ENCODE data around the gene GSTA5.
"Not testable (repeated sequence)": the region's sequence is repeated elsewhere in the genome, so short reads cannot be mapped to it uniquely, and the experiment has no call there.

GSTA5 gene

DNA sequence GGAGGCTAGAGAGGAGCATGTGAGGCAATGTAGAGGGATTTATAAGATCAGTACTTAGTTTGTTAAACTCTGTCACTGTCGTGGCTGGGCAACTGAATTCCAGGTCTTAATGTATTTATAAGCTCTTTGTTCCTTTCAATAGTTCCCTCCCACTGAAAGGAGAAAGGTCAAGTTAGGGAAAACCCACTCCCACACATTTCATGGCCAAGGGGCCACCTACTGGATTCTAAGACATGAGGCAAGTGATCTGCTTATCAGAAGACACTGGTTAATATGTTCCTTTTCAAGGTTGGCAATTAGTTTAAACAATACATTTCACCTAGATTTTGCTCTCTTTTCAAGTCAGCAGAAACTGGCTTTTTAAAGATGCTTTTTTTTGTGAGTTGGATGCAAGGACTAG, 5.4 kb upstream of the GSTA5 start:
- TF ChIP-seq CSDC2 (CRISPR knock-in tag; IDR thresholded peaks at IDR 0.05) = no peak
- no peak for ATAC-seq

DNA sequence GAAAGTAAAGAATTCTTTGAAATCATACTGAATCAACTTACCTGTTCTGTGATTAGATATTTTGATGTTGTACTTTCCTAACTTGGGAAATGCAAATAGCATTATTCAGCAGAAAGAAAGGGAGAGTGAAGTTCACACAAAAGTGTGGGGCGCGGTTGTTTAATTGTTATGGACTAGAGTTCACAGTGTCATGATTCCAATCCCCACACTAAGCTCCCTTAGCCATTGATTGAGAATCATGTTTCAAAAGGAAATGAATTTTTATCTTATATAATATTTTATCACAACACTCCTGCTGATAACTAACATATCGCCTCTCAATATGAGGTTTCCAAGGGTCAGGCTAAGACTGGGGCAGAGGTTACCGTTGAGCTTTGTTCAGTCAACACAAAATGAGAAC, 3.0 kb upstream of the GSTA5 start:
- ATAC-seq = no peak
- TF ChIP-seq ZFP3 (CRISPR knock-in tag; IDR thresholded peaks at IDR 0.05) (no peak), ARNTL (CRISPR knock-in tag; IDR thresholded peaks at IDR 0.05; ENCODE audit: borderline replicate concordance, low read depth) (no peak), TOX (CRISPR knock-in tag; IDR thresholded peaks at IDR 0.05; ENCODE audit: borderline replicate concordance) (no peak)

DNA sequence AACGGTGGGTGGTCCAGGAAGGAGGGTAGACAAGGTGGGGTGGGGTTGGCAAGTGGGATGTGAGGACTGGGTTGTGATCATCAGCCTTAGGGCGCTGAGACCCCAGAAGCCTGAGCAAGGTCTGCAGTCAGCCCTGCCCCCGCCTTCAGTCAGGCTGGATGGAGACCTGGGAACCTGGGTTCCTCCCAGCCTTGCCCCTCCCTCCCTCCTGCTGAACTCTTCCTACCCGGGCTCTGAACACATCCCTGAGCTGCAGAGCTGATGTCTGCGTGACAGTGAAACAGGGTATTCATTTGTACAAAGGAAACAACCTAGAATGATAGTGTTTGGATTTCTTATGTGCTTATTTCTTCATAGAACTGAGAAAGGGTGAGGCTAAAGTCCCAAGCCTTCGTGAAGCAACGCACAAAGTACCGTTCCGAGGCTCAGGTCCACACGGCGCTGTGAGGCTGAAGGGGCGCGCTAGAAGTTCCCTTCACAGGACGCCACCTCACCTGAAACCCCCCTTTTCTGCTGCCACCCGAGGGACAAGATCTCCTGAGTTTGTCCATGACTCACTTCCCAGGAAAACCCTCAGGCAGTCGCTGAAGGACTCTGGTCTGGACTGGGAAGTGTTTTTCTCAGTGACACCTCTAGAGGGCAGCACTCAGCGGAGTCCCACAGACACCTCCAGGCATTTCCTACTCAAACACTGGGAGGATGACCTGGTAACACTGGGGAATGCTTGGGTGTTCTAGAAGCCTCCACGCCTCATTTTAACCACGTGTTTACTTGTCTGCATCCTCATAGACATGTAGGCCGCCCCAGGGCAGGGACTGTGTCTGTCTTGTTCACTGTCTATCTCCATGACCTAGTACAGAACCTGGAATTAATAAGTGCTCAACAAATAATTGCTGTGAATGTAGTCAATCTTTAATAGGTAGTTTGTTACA, 1.2 kb downstream of the GSTA5 start:
- peak; percentile 99 for ATAC-seq
- TF ChIP-seq, protein P1, sequence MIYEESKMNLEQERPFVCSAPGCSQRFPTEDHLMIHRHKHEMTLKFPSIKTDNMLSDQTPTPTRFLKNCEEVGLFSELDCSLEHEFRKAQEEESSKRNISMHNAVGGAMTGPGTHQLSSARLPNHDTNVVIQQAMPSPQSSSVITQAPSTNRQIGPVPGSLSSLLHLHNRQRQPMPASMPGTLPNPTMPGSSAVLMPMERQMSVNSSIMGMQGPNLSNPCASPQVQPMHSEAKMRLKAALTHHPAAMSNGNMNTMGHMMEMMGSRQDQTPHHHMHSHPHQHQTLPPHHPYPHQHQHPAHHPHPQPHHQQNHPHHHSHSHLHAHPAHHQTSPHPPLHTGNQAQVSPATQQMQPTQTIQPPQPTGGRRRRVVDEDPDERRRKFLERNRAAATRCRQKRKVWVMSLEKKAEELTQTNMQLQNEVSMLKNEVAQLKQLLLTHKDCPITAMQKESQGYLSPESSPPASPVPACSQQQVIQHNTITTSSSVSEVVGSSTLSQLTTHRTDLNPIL (CRISPR knock-in tag; IDR thresholded peaks at IDR 0.05; ENCODE audit: low read depth) = no peak
- no peak for TF ChIP-seq ZFP3 (CRISPR knock-in tag; IDR thresholded peaks at IDR 0.05)
- TF ChIP-seq CSDC2 (CRISPR knock-in tag; IDR thresholded peaks at IDR 0.05) = no peak
- TF ChIP-seq ZC3H10 (CRISPR knock-in tag; IDR thresholded peaks at IDR 0.05) = no peak
- TF ChIP-seq, protein P2, sequence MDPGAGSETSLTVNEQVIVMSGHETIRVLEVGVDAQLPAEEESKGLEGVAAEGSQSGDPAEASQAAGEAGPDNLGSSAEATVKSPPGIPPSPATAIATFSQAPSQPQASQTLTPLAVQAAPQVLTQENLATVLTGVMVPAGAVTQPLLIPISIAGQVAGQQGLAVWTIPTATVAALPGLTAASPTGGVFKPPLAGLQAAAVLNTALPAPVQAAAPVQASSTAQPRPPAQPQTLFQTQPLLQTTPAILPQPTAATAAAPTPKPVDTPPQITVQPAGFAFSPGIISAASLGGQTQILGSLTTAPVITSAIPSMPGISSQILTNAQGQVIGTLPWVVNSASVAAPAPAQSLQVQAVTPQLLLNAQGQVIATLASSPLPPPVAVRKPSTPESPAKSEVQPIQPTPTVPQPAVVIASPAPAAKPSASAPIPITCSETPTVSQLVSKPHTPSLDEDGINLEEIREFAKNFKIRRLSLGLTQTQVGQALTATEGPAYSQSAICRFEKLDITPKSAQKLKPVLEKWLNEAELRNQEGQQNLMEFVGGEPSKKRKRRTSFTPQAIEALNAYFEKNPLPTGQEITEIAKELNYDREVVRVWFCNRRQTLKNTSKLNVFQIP (CRISPR knock-in tag; IDR thresholded peaks at IDR 0.05; ENCODE audit: borderline replicate concordance, low read depth) = no peak
- TF ChIP-seq ZNF70 (CRISPR knock-in tag; IDR thresholded peaks at IDR 0.05) = no peak
- TF ChIP-seq ZNF565 (CRISPR knock-in tag; conservative IDR thresholded peaks at IDR 0.05; ENCODE audit: low read depth) = no peak
- no peak for TF ChIP-seq TCF4 (CRISPR knock-in tag; IDR thresholded peaks at IDR 0.05; ENCODE audit: borderline replicate concordance)
- no peak for TF ChIP-seq ZNF8 (CRISPR knock-in tag; IDR thresholded peaks at IDR 0.05)
- no peak for TF ChIP-seq SNAI2 (CRISPR knock-in tag; IDR thresholded peaks at IDR 0.05)
- TF ChIP-seq RARB (CRISPR knock-in tag; IDR thresholded peaks at IDR 0.05) = no peak
- TF ChIP-seq, protein P3, sequence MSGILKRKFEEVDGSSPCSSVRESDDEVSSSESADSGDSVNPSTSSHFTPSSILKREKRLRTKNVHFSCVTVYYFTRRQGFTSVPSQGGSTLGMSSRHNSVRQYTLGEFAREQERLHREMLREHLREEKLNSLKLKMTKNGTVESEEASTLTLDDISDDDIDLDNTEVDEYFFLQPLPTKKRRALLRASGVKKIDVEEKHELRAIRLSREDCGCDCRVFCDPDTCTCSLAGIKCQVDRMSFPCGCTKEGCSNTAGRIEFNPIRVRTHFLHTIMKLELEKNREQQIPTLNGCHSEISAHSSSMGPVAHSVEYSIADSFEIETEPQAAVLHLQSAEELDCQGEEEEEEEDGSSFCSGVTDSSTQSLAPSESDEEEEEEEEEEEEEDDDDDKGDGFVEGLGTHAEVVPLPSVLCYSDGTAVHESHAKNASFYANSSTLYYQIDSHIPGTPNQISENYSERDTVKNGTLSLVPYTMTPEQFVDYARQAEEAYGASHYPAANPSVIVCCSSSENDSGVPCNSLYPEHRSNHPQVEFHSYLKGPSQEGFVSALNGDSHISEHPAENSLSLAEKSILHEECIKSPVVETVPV (CRISPR knock-in tag; IDR thresholded peaks at IDR 0.05) = no peak
- TF ChIP-seq ISL1 (CRISPR knock-in tag; IDR thresholded peaks at IDR 0.05) = no peak

DNA sequence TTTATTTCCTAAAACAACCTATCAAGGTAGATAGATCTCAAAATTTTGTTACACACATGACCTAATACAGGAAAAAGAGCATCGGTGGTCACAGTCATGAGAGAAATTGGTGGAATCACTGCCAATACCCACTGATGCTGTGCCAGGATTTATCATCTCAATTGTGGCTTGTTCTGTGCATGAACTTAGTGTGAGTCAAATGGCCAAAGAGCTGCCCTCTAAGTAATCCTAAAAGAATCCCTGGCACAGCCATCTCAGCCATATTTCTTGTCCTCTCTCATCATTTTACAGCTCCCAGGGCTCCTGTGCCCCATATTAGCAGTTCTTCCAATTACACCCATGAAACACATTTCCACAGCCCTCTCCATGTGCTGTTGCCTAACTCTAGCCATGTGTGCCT, 6.1 kb downstream of the GSTA5 start:
- ATAC-seq = no peak

DNA sequence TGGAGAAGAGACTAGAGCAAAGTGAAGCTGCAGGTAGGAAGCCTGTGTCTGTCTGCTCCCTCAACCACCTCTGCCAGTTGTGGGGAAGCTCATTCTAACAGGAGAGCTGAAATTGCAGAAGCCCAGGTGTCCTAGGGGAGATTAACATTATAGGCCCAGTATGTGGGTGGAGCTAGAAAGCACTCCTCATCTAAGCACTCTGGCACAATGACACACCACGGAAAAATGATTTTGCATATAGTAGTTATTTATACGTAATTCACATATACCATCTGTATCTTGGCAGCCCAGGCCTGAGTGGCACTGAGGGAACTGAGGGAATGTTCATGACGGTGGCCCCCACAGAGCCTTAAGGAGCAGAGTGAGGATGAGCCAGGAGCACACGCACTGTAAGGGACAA, 9.7 kb downstream of the GSTA5 start:
- not testable (repeated sequence) for ATAC-seq

More for the DNA sequence above, 6.1 kb downstream of the GSTA5 start:
- TF ChIP-seq, protein P2 (CRISPR knock-in tag; IDR thresholded peaks at IDR 0.05; ENCODE audit: borderline replicate concordance, low read depth) = no peak
- no peak for TF ChIP-seq TCF4 (CRISPR knock-in tag; IDR thresholded peaks at IDR 0.05; ENCODE audit: borderline replicate concordance)

DNA sequence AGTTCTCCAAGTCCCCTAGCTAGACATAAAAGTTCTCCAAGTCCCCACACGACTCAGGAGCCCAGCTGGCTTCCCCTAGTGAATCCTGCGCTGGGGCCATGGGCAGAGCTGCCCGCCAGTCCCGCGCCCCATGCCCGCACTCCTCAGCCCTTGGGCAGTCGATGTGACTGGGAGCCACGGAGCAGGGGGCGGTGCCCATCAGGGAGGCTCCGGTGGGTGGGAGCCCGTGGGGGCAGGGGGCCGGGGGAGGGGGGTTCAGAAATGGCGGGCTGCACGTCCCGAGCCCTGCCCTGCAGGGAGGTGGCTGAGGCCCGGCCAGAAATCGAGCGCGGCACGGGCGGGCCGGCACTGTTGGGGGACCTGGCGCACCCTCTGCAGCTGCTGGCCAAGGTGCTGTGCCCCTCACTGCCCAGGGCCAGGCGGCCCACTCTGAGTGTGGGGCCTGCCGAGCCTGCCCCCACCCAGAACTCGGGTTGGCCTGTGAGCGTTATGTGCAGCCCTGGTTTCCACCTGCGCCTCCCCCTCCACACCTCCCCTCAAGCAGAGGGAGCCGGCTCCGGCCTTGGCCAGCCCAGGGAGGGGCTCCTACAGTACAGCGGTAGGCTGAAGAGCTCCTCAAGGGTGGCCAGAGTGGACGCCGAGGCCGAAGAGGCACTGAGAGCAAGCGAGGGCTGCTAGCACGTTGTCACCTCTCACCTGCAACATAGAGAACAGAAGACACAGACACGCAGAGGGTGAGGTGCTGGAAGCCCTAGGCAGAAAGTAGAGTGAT, 11.4 kb downstream of the GSTA5 start:
- TF ChIP-seq TOX (CRISPR knock-in tag; IDR thresholded peaks at IDR 0.05; ENCODE audit: borderline replicate concordance) = no peak
- no peak for TF ChIP-seq SNAI2 (CRISPR knock-in tag; IDR thresholded peaks at IDR 0.05)
- TF ChIP-seq CSDC2 (CRISPR knock-in tag; IDR thresholded peaks at IDR 0.05) = no peak
- no peak for TF ChIP-seq ESRRG (CRISPR knock-in tag; IDR thresholded peaks at IDR 0.05)
- ATAC-seq = no peak

DNA sequence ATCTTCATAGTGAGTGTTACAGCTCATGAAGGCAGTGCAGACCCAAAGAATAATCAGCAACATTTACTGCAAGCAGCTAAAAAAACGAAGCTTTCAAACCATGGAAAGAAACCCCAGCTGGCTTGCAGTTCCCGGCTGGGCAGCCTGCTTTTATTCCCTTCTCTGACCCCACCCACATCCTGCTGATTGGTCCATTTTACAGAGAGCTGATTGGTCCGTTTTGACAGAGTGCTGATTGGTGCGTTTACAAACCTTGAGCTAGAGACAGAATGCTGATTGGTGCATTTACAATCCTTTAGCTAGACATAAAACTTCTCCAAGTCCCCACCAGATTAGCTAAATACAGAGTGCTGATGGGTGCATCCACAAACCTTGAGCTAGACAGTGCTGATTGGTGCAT, 12.0 kb downstream of the GSTA5 start:
- not testable (repeated sequence) for ATAC-seq

DNA sequence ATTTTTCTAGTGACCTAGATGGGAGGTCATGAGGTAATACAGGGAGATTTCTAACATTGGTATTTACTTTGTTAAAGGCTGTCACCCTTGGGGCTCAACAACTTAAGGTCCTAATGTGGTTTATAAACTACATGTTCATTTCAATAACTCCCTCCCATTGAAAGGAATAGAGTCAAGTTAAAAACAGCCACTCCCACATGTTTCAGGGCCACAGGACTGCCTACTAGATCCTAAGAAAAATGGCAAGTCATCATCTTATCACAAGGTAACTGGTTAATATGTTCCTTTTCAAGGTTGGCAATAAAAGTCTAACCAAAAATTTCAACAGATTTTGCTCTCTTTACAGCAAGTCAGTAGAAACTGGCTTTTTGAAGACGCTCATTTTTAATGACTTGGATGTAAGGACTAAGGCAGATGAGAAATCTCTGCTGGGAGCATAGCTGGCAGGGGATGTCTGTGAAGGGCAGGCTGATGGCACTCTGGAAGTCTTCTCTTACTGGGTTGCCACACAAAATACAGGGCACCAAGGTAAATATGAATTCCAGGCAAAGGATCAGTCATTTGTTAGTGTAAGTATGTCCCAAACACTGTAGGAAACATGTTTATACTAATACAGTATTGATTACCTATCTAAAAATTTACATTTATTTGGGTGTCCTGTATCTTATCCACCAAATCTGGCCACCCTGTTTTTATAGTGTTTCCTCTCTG, 13.4 kb downstream of the GSTA5 start:
- ATAC-seq = not testable (repeated sequence)

All from SK-N-SH treated with all-trans-retinoic acid at 6 μM for 48 hours (cell line).